Lung (tissue), 12 donors: ENCODE data around the gene FGFR3. TPM values are rescaled to one million over a fixed set of nuclear protein-coding genes. Genes with fewer than 3 reads are reported as not detected.

ENCODE experiments used
- ATAC-seq: fragments of 200-7000 bp; cut with Tn5 transposase; one replicate; pipeline ENCODE4 v1.9.1; 2020; ENCODE audit warnings: moderate number of reproducible peaks; ENCODE audit not compliant: insufficient read depth, low FRiP score
- DNase-seq, 3 donors: peaks; one replicate each; pipeline ENCODE4 v3.0.0-alpha.2; 2013 to 2017
- H3K27ac ChIP-seq, 2 donors: one replicate each; pipeline ENCODE4 v1.5.1; 2013; ENCODE audit warnings: mild to moderate bottlenecking in 2 of 2, moderate library complexity in 2 of 2, control low read depth in 1 of 2, inconsistent platforms in 1 of 2, low read depth in 1 of 2, low read length in 1 of 2
- H3K27me3 ChIP-seq, 3 donors: one replicate each; pipeline ENCODE4 v1.5.1; 2013; ENCODE audit warnings: low read length in 2 of 3; ENCODE audit not compliant: control insufficient read depth in 3 of 3, insufficient read depth in 3 of 3
- H3K36me3 ChIP-seq, 4 donors: one replicate each; pipeline ENCODE4 v1.5.1; 2013; ENCODE audit warnings: low read length in 4 of 4, mild to moderate bottlenecking in 1 of 4, moderate library complexity in 1 of 4; ENCODE audit not compliant: control insufficient read depth in 4 of 4, insufficient read depth in 4 of 4
- H3K4me1 ChIP-seq, 5 donors: one replicate each; pipeline ENCODE4 v1.5.1; 2013; ENCODE audit warnings: low read length in 5 of 5, mild to moderate bottlenecking in 2 of 5, moderate library complexity in 1 of 5; ENCODE audit not compliant: control insufficient read depth in 5 of 5, insufficient read depth in 5 of 5
- H3K4me3 ChIP-seq: one replicate; pipeline ENCODE4 v1.5.1; 2013; ENCODE audit warnings: mild to moderate bottlenecking, control low read depth, moderate library complexity
- H3K9ac ChIP-seq, 2 donors: one replicate each; pipeline ENCODE4 v1.5.1; 2013; ENCODE audit warnings: low read length in 2 of 2, control low read depth in 1 of 2; ENCODE audit not compliant: insufficient read depth in 1 of 2
- H3K9me3 ChIP-seq, 4 donors: one replicate each; pipeline ENCODE4 v1.5.1; 2013; ENCODE audit warnings: low read length in 3 of 4, mild to moderate bottlenecking in 1 of 4, moderate library complexity in 1 of 4; ENCODE audit not compliant: control insufficient read depth in 4 of 4, insufficient read depth in 3 of 4
- WGBS, 2 donors: extraction: QIAGEN DNeasy Blood & Tissue Kit; methylation state at CpG; one replicate each; pipeline ENCODE4 v1.1.7; 2013; 5-methylcytosine and 5-hydroxymethylcytosine counted together
- polyA plus RNA-seq, 2 donors: library from polyadenylated mRNA; stranded (reverse); fragments of 200-250 nt; gene quantifications; one replicate each; pipeline ENCODE4 v1.2.1, GENCODE V29; 2013
- total RNA-seq, 2 donors: library from RNA; depleted of rRNA in 1 of 2; stranded (reverse); fragments of >200 nt in 1 of 2; gene quantifications; one replicate each; pipeline ENCODE4 v1.2.1, GENCODE V29; 2014 to 2021
- TF ChIP-seq, protein P1 (sequence below): IDR thresholded peaks from 2 replicates; pipeline ENCODE4 v1.5.1; 2012; ENCODE audit warnings: mild to moderate bottlenecking; ENCODE audit errors: control extremely low read depth, extremely low read depth
- donor health status: control.
- donor health status: control.
- donor health status: Bipolar disorder and iron deficiency.
- donor health status: healthy.
- donor health status: DM: yes; HTN: yes; CAD: no.

Gene FGFR3
- total and polyA plus RNA-seq, 4 donors: 8.1 to 99.3 (median 22.4) TPM

DNA sequence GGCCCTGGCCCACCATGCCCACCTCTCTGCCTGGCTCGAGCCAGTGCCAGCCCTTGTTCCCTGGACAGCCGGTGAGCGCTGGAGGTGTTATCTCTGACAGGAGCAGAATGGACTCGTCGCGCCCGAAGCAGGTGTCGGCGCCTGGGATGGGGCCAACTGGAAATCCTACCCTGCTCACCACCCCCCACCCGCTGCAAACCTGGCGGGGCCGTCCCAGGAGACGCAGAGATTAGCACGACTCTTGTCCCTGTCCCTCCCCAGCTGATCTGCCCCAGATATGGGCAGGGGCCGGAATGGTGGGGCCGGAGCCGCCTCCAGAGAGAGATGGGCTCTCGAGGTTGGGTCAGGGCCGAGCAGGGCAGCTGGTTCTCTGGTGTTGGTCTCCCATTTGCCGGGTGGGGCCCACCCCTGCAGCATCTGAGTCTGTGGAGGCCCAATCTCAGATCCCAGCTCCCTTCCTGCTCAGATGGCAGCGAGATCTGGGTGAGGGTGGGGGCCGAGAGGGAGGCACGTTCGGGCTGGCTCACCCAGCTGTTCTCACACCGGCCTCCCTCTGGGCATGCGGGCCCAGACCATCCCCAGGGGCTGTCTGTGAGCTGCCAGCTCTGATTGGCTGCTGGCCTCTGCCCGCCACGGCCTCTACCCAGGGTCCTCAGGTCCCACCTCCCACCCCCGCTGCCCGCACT, 20.1 kb upstream of the FGFR3 start:
- DNase-seq (no peak), ATAC-seq (no peak)
- TF ChIP-seq, protein P1, sequence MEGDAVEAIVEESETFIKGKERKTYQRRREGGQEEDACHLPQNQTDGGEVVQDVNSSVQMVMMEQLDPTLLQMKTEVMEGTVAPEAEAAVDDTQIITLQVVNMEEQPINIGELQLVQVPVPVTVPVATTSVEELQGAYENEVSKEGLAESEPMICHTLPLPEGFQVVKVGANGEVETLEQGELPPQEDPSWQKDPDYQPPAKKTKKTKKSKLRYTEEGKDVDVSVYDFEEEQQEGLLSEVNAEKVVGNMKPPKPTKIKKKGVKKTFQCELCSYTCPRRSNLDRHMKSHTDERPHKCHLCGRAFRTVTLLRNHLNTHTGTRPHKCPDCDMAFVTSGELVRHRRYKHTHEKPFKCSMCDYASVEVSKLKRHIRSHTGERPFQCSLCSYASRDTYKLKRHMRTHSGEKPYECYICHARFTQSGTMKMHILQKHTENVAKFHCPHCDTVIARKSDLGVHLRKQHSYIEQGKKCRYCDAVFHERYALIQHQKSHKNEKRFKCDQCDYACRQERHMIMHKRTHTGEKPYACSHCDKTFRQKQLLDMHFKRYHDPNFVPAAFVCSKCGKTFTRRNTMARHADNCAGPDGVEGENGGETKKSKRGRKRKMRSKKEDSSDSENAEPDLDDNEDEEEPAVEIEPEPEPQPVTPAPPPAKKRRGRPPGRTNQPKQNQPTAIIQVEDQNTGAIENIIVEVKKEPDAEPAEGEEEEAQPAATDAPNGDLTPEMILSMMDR: no peak
- WGBS, 2 donors: 76 to 79% methylated on average over 29 to 30 of the region's 30 CpGs
- Histone ChIP-seq H3K4me1 (peaks cover 0 to 52% (median 7%) of the 10 kb centered on the region in 5 donors), H3K9me3 (no peaks in the 10 kb centered on the region), H3K27ac (no peak overlapping the region), H3K4me3 (no peak overlapping the region), H3K9ac (no peak overlapping the region), H3K36me3 (no peaks in the 10 kb centered on the region), H3K27me3 (no peaks in the 10 kb centered on the region)

DNA sequence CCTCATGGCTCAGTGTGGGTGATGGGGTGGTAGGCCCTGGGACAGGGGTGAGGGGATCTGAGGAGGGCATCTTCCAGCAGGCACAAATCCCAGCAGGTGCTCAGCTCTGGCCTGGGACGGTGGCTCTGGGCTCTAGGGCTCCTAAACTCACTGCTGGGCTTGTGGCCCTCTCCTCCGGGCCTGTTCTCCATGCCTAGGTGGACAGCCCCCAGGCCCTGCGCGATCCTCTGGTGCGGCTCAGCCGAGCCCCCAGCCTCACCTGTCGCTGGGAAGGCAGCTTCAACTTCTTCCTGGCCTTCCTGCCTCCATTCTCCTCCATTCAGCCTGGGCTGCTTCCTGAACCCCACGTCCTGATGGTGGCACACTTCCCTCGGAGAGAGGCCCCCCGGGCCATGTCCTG, 19.3 kb upstream of the FGFR3 start:
- no peaks in the 10 kb centered on the region for H3K9me3 ChIP-seq
- no peak overlapping the region for H3K4me3 ChIP-seq
- no peaks in the 10 kb centered on the region for H3K27me3 ChIP-seq
- peaks cover 0 to 55% (median 7%) of the 10 kb centered on the region in 5 donors for H3K4me1 ChIP-seq
- H3K9ac ChIP-seq: no peak overlapping the region
- no peaks in the 10 kb centered on the region for H3K36me3 ChIP-seq
- TF ChIP-seq, protein P1: no peak
- no peak for ATAC-seq
- no peak overlapping the region for H3K27ac ChIP-seq
- no peak for DNase-seq
- WGBS, 2 donors: 84 to 86% methylated on average over 9 to 10 of the region's 10 CpGs

DNA sequence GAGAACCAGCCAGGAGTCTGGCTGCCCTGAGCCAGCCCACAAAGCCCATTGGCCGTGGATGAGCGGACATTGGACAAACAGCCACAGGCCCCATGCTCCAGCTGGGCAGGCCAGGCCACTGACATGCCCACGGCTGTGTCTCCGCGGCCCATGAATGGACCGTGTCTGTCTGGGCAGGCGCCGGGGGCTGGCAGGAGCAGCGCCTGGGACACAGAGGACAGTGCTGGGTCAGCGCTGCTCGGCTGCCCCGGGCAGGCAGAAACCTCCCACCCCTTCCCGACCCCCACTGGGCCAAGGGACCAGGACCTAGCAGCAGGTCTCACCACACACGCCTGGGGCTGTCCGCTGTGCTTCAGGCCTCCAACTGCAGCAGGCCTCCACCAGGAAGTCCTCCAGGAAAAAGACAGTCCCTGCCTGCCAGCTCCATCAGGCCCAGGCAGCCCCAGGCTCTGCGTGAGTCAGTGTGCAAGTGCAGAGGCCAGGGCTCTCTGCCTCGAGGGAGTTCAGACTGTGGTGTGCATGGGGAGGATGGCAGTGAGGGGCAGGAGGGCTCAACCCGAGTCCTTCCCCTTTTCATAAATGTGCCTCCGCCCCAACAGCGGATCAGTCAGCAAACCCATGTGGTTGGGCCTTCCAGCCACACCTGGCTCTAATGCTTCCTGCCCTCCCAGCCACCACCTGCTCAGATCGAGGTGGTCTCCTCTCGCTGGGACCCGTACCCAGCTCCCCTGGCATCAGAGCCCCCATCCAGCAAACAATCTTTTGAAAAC, 17.2 kb upstream of the FGFR3 start:
- H3K27ac ChIP-seq: no peak overlapping the region
- peaks cover 0 to 36% (median 9%) of the 10 kb centered on the region in 5 donors for H3K4me1 ChIP-seq
- no peaks in the 10 kb centered on the region for H3K27me3 ChIP-seq
- H3K9ac ChIP-seq: no peak overlapping the region
- H3K36me3 ChIP-seq: no peaks in the 10 kb centered on the region
- DNase-seq: no peak
- H3K4me3 ChIP-seq: no peak overlapping the region
- WGBS, 2 donors: 71 to 80% methylated on average over 23 of the region's 23 CpGs
- no peak for ATAC-seq
- no peaks in the 10 kb centered on the region for H3K9me3 ChIP-seq
- TF ChIP-seq, protein P1: no peak
